ENCODE results near the gene FRMD5. TPM values are rescaled to one million over a fixed set of nuclear protein-coding genes. Genes with fewer than 3 reads are reported as not detected.

FRMD5 gene
- total RNA-seq, 1 donor from 2014 or later, result 0.12 TPM

- DNase-seq (no peak), ATAC-seq (no peak)
- intact Hi-C loops (cut with DNase I), result no loop called here
- Histone ChIP-seq H3K36me3 (no peaks in the 10 kb centered on the region), H3K4me1 (no peaks in the 10 kb centered on the region), H3K4me3 (no peak overlapping the region), H3K27me3 (ENCODE audit: low read depth) (no peaks in the 10 kb centered on the region), H3K9me3 (no peaks in the 10 kb centered on the region), H3K27ac (no peak overlapping the region)
- TF ChIP-seq, protein P1, sequence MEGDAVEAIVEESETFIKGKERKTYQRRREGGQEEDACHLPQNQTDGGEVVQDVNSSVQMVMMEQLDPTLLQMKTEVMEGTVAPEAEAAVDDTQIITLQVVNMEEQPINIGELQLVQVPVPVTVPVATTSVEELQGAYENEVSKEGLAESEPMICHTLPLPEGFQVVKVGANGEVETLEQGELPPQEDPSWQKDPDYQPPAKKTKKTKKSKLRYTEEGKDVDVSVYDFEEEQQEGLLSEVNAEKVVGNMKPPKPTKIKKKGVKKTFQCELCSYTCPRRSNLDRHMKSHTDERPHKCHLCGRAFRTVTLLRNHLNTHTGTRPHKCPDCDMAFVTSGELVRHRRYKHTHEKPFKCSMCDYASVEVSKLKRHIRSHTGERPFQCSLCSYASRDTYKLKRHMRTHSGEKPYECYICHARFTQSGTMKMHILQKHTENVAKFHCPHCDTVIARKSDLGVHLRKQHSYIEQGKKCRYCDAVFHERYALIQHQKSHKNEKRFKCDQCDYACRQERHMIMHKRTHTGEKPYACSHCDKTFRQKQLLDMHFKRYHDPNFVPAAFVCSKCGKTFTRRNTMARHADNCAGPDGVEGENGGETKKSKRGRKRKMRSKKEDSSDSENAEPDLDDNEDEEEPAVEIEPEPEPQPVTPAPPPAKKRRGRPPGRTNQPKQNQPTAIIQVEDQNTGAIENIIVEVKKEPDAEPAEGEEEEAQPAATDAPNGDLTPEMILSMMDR (IDR thresholded peaks at IDR 0.05), result no peak
These were observed 149.4 kb downstream of the FRMD5 start for GRCh38 chr15:44045661-44046060.

DNA sequence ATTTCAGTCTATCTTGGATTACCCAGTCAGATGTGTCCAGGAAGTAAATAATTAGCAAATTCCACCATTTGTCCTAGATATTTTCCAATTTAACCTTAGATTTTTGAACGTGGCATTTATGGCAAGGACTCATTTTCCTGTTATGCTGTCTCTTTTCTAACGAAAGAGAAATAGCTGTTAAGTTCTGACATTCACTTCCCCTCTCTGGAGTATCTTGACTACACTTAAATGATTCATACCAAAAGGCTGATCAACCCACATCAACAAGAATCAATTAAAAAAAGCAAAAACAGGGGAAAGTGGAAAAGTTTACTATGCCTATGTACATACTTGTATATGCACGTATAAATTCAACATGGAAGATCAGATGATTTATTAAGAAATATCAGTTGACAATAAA is 149.9 kb downstream of the FRMD5 start:
- H3K4me3 ChIP-seq, result no peak overlapping the region
- TF ChIP-seq, protein P1 (IDR thresholded peaks at IDR 0.05), result no peak
- ATAC-seq (no peak), DNase-seq (no peak)
- intact Hi-C loops (cut with DNase I), result no loop called here
- no peak overlapping the region for H3K27ac ChIP-seq
- no peaks in the 10 kb centered on the region for H3K4me1 ChIP-seq
- H3K9me3 ChIP-seq, result no peaks in the 10 kb centered on the region
- peaks cover 3% of the 10 kb centered on the region for H3K27me3 ChIP-seq (ENCODE audit: low read depth)
- no peaks in the 10 kb centered on the region for H3K36me3 ChIP-seq

GRCh38 chr15:44038755-44039191 is 156.3 kb downstream of the FRMD5 start:
- H3K9me3 ChIP-seq, result no peaks in the 10 kb centered on the region
- no peaks in the 10 kb centered on the region for H3K36me3 ChIP-seq
- no peak overlapping the region for H3K27ac ChIP-seq
- DNase-seq, result no peak
- ATAC-seq, result no peak
- H3K4me3 ChIP-seq, result no peak overlapping the region
- peaks cover 9% of the 10 kb centered on the region for H3K27me3 ChIP-seq (ENCODE audit: low read depth)
- intact Hi-C loops (cut with DNase I), result no loop called here
- H3K4me1 ChIP-seq, result no peaks in the 10 kb centered on the region
- TF ChIP-seq, protein P1 (IDR thresholded peaks at IDR 0.05), result no peak

DNA sequence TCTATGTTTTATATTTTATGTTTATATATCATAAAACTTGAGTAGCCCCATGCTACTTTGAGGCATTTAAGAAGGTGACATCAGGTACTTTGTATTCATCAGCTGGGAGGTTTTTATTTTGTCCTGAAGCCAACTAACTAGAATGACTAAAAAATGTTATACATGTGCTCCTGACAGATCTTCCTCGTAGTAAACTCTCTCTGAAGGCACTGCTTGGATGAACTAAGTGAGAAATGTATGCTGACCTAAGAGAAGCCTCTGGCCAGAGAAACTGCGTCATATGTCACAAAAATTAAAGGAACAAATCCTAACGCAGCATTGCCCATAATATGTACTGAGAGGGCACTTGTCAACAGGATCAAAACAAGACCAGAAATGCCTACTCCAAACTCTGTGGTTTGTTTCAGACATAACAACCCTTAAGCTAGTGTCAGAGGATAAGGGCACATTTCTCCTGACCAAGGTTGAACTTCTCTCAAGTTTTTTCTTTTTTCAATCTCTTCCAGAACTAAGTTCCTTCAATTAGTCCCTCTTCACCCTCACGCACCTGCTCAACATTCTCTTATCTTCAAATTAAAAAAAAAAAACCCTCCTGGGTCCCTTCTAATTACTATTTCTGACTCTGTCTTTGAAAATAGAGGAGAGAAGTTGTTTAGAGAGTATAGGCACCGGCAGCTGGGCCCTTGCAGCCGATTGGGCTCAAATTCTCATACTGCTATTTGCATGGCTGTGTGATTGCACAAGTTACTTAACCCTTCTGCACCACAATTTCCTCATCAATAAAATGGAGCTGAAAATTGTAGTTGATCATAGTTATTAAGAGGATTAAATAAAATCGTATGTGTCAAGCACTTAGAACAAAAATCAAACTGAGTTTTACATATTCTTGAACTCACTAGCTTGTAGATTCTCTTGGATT is 159.0 kb downstream of the FRMD5 start:
- Histone ChIP-seq H3K36me3 (no peaks in the 10 kb centered on the region), H3K4me1 (no peaks in the 10 kb centered on the region), H3K27ac (no peak overlapping the region), H3K4me3 (no peak overlapping the region), H3K9me3 (no peaks in the 10 kb centered on the region), H3K27me3 (ENCODE audit: low read depth) (peaks cover 9% of the 10 kb centered on the region)
- ATAC-seq, result no peak
- intact Hi-C loops (cut with DNase I), result no loop called here
- TF ChIP-seq, protein P1 (IDR thresholded peaks at IDR 0.05), result no peak
- DNase-seq, result no peak

DNA sequence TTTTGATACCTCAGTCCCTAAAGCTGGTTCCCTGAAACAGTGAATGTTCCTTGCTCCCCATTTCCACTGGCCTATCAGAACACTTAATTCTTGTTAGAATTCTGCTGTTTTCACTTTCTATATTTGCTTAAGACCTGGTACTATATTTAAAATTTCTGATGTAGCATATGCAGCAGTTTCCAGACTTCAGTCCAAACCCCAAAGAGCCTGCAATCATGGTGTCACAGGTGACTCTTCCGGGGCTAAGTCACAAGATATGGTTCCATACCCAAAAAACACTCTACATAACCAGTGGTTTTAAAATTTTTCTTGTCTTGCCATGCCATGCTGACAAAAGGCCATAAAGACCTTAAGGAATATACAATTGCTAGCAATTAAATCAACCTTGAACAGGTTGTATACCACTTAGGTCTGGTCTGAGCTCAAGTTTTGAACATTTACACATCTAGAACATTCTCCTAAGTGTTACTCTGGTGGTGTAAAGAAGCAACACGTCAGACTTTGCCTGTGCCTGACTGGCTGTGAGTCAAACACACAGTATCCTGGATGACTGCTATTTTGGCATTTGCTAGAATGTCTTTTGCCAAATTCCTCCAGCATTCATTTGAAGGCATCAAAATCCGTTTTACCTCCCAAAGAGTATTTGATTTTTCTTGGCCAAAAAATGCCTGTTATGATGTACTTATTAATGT is 160.0 kb downstream of the FRMD5 start:
- ATAC-seq, result no peak
- Histone ChIP-seq H3K27me3 (ENCODE audit: low read depth) (peaks cover 4% of the 10 kb centered on the region), H3K27ac (no peak overlapping the region), H3K9me3 (no peaks in the 10 kb centered on the region), H3K4me3 (no peak overlapping the region), H3K36me3 (no peaks in the 10 kb centered on the region), H3K4me1 (no peaks in the 10 kb centered on the region)
- TF ChIP-seq, protein P1 (IDR thresholded peaks at IDR 0.05), result no peak
- intact Hi-C loops (cut with DNase I), result no loop called here
- DNase-seq, result no peak

Measured in lower lobe of right lung (tissue), 2 donors.